Ectodermal cell (in vitro differentiated cells): ENCODE data around the gene RAB7B.

ENCODE experiments used
- H3K27ac ChIP-seq: 2 replicates; pipeline ENCODE4 v1.7.0; 2013; ENCODE audit warnings: mild to moderate bottlenecking, low read depth, low read length; ENCODE audit not compliant: insufficient read depth, poor library complexity, severe bottlenecking
- H3K27me3 ChIP-seq: 2 replicates; pipeline ENCODE4 v1.7.0; 2013; ENCODE audit warnings: mild to moderate bottlenecking, low read length; ENCODE audit not compliant: insufficient read depth, control insufficient read depth, poor library complexity, severe bottlenecking
- H3K36me3 ChIP-seq: one replicate; pipeline ENCODE4 v1.7.0; 2013; ENCODE audit warnings: low read length; ENCODE audit not compliant: control insufficient read depth, insufficient read depth
- H3K4me1 ChIP-seq: one replicate; pipeline ENCODE4 v1.7.0; 2013; ENCODE audit warnings: low read length; ENCODE audit not compliant: control insufficient read depth, insufficient read depth
- H3K4me3 ChIP-seq: 2 replicates; pipeline ENCODE4 v1.7.0; 2013; ENCODE audit warnings: low read depth, low read length, control low read depth; ENCODE audit not compliant: insufficient read depth
- H3K9me3 ChIP-seq: 2 replicates; pipeline ENCODE4 v1.7.0; 2013; ENCODE audit warnings: mild to moderate bottlenecking, low read length, moderate library complexity; ENCODE audit not compliant: control insufficient read depth
- WGBS, 2 experiments: methylation state at CpG; one replicate each; pipeline ENCODE4 v1.1.7; 2013; ENCODE audit warnings: missing lambda C conversion rate in 2 of 2; 5-methylcytosine and 5-hydroxymethylcytosine counted together

Gene RAB7B

GRCh38 chr1:205976036-205976435, 27.2 kb downstream of the RAB7B start:
- H3K4me3 ChIP-seq, result no peak overlapping the region
- no peaks in the 10 kb centered on the region for H3K9me3 ChIP-seq
- 78 to 80% methylated on average over 4 of the region's 4 CpGs for WGBS, 2 experiments
- no peak overlapping the region for H3K27ac ChIP-seq
- H3K27me3 ChIP-seq, result no peaks in the 10 kb centered on the region
- peaks cover 8% of the 10 kb centered on the region for H3K4me1 ChIP-seq
- no peaks in the 10 kb centered on the region for H3K36me3 ChIP-seq

GRCh38 chr1:205975387-205975998, 27.7 kb downstream of the RAB7B start:
- H3K27me3 ChIP-seq, result no peaks in the 10 kb centered on the region
- H3K36me3 ChIP-seq, result no peaks in the 10 kb centered on the region
- no peak overlapping the region for H3K4me3 ChIP-seq
- H3K4me1 ChIP-seq, result peaks cover 8% of the 10 kb centered on the region
- WGBS, 2 experiments, result 91 to 92% methylated on average over 15 of the region's 15 CpGs
- H3K9me3 ChIP-seq, result no peaks in the 10 kb centered on the region
- no peak overlapping the region for H3K27ac ChIP-seq

GRCh38 chr1:205974712-205975111, 28.5 kb downstream of the RAB7B start:
- 86 to 89% methylated on average over 3 of the region's 3 CpGs for WGBS, 2 experiments
- Histone ChIP-seq H3K36me3 (no peaks in the 10 kb centered on the region), H3K27me3 (no peaks in the 10 kb centered on the region), H3K4me3 (no peak overlapping the region), H3K4me1 (peaks cover 8% of the 10 kb centered on the region), H3K27ac (no peak overlapping the region), H3K9me3 (no peaks in the 10 kb centered on the region)

- no peaks in the 10 kb centered on the region for H3K36me3 ChIP-seq
- no peaks in the 10 kb centered on the region for H3K27me3 ChIP-seq
- H3K9me3 ChIP-seq, result no peaks in the 10 kb centered on the region
- no peak overlapping the region for H3K4me3 ChIP-seq
- peaks cover 8% of the 10 kb centered on the region for H3K4me1 ChIP-seq
- 92 to 93% methylated on average over 8 of the region's 8 CpGs for WGBS, 2 experiments
- H3K27ac ChIP-seq, result no peak overlapping the region
Observed at GRCh38 chr1:205973377-205974232, 29.6 kb downstream of the RAB7B start.

GRCh38 chr1:205972491-205973168, 30.6 kb downstream of the RAB7B start:
- H3K27ac ChIP-seq, result no peak overlapping the region
- WGBS, 2 experiments, result 75 to 78% methylated on average over 11 of the region's 11 CpGs
- H3K4me1 ChIP-seq, result peaks cover 8% of the 10 kb centered on the region

GRCh38 chr1:205972081-205972480, 31.1 kb downstream of the RAB7B start:
- 92% methylated on average over 4 of the region's 4 CpGs for WGBS, 2 experiments
- Histone ChIP-seq H3K36me3 (no peaks in the 10 kb centered on the region), H3K4me3 (no peak overlapping the region), H3K4me1 (peaks cover 5% of the 10 kb centered on the region), H3K27ac (no peak overlapping the region), H3K9me3 (no peaks in the 10 kb centered on the region), H3K27me3 (no peaks in the 10 kb centered on the region)

More at GRCh38 chr1:205972491-205973168, 30.6 kb downstream of the RAB7B start:
- H3K9me3 ChIP-seq, result no peaks in the 10 kb centered on the region
- no peaks in the 10 kb centered on the region for H3K36me3 ChIP-seq
- no peak overlapping the region for H3K4me3 ChIP-seq
- no peaks in the 10 kb centered on the region for H3K27me3 ChIP-seq

- Histone ChIP-seq H3K27me3 (no peaks in the 10 kb centered on the region), H3K4me3 (no peak overlapping the region), H3K27ac (no peak overlapping the region), H3K9me3 (no peaks in the 10 kb centered on the region), H3K36me3 (no peaks in the 10 kb centered on the region), H3K4me1 (peaks cover 2% of the 10 kb centered on the region)
- 91 to 92% methylated on average over 4 of the region's 4 CpGs for WGBS, 2 experiments
Observed at GRCh38 chr1:205971082-205971481, 32.1 kb downstream of the RAB7B start.

GRCh38 chr1:205970486-205970885, 32.7 kb downstream of the RAB7B start:
- no peak overlapping the region for H3K4me3 ChIP-seq
- H3K36me3 ChIP-seq, result no peaks in the 10 kb centered on the region
- peaks cover 8% of the 10 kb centered on the region for H3K4me1 ChIP-seq
- no peak overlapping the region for H3K27ac ChIP-seq
- 100% methylated on average over 1 of the region's 1 CpG; no CpG with 5 or more reads in 1 of the 2 experiments for WGBS, 2 experiments
- no peaks in the 10 kb centered on the region for H3K9me3 ChIP-seq
- H3K27me3 ChIP-seq, result no peaks in the 10 kb centered on the region

GRCh38 chr1:205969229-205969628, 34.0 kb downstream of the RAB7B start:
- Histone ChIP-seq H3K4me3 (no peak overlapping the region), H3K4me1 (peaks cover 14% of the 10 kb centered on the region), H3K27me3 (no peaks in the 10 kb centered on the region), H3K27ac (no peak overlapping the region), H3K9me3 (no peaks in the 10 kb centered on the region), H3K36me3 (no peaks in the 10 kb centered on the region)
- WGBS, 2 experiments, result 83 to 92% methylated on average over 8 of the region's 8 CpGs
